ENCODE data around the gene THUMPD3.

THUMPD3 gene

DNA sequence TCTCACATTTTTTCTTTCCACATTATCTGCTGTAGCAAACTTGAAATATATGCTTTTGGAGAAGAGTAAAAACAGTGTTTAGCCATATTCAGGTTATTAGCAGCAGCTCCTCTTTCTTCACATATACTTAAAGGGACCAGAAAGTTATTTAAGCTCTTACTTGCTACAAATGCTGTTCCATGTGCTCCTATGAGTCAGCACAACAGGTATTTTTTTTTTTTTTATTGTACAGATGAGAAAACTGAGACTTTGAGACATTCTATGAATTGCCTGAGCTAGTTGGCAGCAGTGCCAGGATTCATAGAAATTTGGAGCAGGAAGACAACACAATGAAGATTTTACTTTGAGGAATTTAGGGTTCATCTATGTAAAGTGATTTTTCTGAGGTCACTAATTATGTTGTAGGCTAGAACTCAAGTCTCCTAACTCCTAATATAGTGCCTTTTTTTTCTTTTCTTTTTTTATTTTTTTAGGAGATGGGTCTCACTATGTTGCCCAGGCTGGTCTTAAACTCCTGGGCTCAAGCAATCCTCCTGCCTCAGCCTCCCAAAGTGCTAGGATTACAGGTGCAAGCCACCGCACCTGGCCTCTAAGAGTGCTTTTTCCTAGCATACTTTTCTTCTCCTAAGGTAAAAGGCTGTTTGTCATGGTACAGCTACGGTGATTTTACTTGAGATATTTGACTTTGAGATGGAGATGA lies 58.1 kb downstream of the THUMPD3 start:
- DNase-seq (ENCODE audit: low read depth), result no peak

GRCh38 chr3:9422712-9423424 lies 60.0 kb downstream of the THUMPD3 start:
- DNase-seq (ENCODE audit: low read depth), result no peak

GRCh38 chr3:9428411-9428810 lies 65.6 kb downstream of the THUMPD3 start:
- DNase-seq (ENCODE audit: low read depth), result no peak

DNA sequence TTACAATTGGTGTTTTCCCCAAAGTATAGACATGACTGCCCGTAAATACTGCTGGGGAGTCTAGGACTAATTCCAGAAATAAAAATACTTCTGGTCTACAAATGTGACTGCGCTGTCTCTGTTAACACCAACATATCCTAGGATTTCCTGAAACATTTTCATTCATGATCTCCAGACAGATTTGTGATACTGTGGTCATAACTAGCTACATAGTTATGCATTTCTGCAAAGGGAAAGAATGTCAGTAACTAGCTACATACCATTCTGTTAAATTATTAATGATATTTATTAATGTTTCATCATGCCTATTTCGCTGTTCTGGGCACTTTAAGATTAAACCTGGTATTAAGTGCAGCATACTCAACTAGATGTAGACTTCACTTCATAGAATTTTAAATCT lies 67.9 kb downstream of the THUMPD3 start:
- no peak for DNase-seq (ENCODE audit: low read depth)

GRCh38 chr3:9433627-9434521 lies 71.0 kb downstream of the THUMPD3 start:
- DNase-seq (ENCODE audit: low read depth), result no peak

DNA sequence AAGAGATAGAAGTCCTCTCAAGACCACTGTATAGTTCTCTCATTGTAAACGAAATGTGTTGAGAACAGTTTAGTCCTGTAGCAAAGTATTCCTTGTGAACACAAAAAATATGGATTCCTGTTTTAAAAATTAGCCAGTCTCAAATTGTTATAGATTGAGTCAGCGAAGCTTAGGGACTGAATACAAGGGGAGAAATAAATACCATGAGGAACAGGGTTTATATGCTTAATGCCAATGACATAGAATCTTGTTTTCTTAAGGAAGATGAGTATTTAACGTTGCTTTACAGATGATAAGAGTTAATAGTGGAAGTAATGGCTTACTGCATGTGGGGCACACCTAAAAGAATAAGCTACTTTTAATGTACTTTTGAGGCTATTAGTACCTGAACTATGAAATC lies 72.5 kb downstream of the THUMPD3 start:
- no peak for DNase-seq (ENCODE audit: low read depth)

Measured in stimulated activated CD8-positive, alpha-beta memory T cell treated with anti-CD3 and anti-CD28 coated beads, Interleukin-7, amount 100 ng/mL, for 24 hours (primary cell).